ENCODE results near the gene TNK2. TPM values are rescaled to one million over a fixed set of nuclear protein-coding genes. Genes with fewer than 3 reads are reported as not detected.

TNK2 gene
- total RNA-seq, 1 experiment from 2014 or later = 18.2 TPM

- ChIA-PET POLR2A (ENCODE audit: low non-redundant PET) (no interaction called here), CTCF (no interaction called here)
These were observed 55.3 kb downstream of the TNK2 start for GRCh38 chr3:195853036-195853435.

GRCh38 chr3:195850857-195851543 is 57.4 kb downstream of the TNK2 start:
- H3K4me3 ChIP-seq (ENCODE audit: low read depth, low read length, poor library complexity, severe bottlenecking) = no peak overlapping the region
- no peaks in the 10 kb centered on the region for H3K9me3 ChIP-seq (ENCODE audit: low read depth, low read length, poor library complexity, severe bottlenecking)
- DNase-seq (ENCODE audit: low spot score) = peak; percentile 93

More at GRCh38 chr3:195853036-195853435, 55.3 kb downstream of the TNK2 start:
- intact Hi-C loops (cut with micrococcal nuclease; ENCODE audit: unreplicated experiment) = loop anchor here (5.0 to 10.0 kb wide), 2 partner anchors 208 to 296 kb away; no protein-coding TSS in a partner anchor
- Histone ChIP-seq H3K4me3 (ENCODE audit: low read depth, low read length, poor library complexity, severe bottlenecking) (no peak overlapping the region), H3K36me3 (ENCODE audit: insufficient read depth, low read length, poor library complexity, severe bottlenecking) (no peaks in the 10 kb centered on the region), H3K9me3 (ENCODE audit: low read depth, low read length, poor library complexity, severe bottlenecking) (no peaks in the 10 kb centered on the region), H3K27ac (ENCODE audit: low read depth, low read length, poor library complexity, severe bottlenecking) (no peak overlapping the region), H3K4me1 (ENCODE audit: insufficient read depth, low read length, poor library complexity, severe bottlenecking) (no peaks in the 10 kb centered on the region), H3K27me3 (replicated peaks; ENCODE audit: insufficient read depth, low read depth, low read length, poor library complexity) (no peaks in the 10 kb centered on the region)
- TF ChIP-seq CTCF (conservative IDR thresholded peaks at IDR 0.05; ENCODE audit: low read depth, low read length) = no peak
- no peak for TF ChIP-seq EZH2 (IDR thresholded peaks at IDR 0.05; ENCODE audit: borderline replicate concordance, low read depth, low read length, poor library complexity, severe bottlenecking)
- no peak for DNase-seq (ENCODE audit: low spot score)
- BruUV-seq (replicated peaks) = no TSS peak

More at GRCh38 chr3:195850857-195851543, 57.4 kb downstream of the TNK2 start:
- no peak overlapping the region for H3K27ac ChIP-seq (ENCODE audit: low read depth, low read length, poor library complexity, severe bottlenecking)
- intact Hi-C loops (cut with micrococcal nuclease; ENCODE audit: unreplicated experiment) = loop anchor here (2.0 to 10.0 kb wide), 4 partner anchors 44 to 580 kb away; partner anchors contain the start of gene XXYLT1
- no peaks in the 10 kb centered on the region for H3K4me1 ChIP-seq (ENCODE audit: insufficient read depth, low read length, poor library complexity, severe bottlenecking)
- POLR2A ChIA-PET (ENCODE audit: low non-redundant PET) = no interaction called here
- BruUV-seq (replicated peaks) = no TSS peak
- TF ChIP-seq EZH2 (IDR thresholded peaks at IDR 0.05; ENCODE audit: borderline replicate concordance, low read depth, low read length, poor library complexity, severe bottlenecking) = no peak
- TF ChIP-seq CTCF (conservative IDR thresholded peaks at IDR 0.05; ENCODE audit: low read depth, low read length) = peak; percentile 100
- CTCF ChIA-PET = interaction anchor here (0.6 to 1.6 kb wide), 7 partner anchors 8 to 308 kb away, joined by 3 to 9 read pairs (median 4); partner anchors contain the start of gene PPP1R2
- no peaks in the 10 kb centered on the region for H3K27me3 ChIP-seq (replicated peaks; ENCODE audit: insufficient read depth, low read depth, low read length, poor library complexity)
- H3K36me3 ChIP-seq (ENCODE audit: insufficient read depth, low read length, poor library complexity, severe bottlenecking) = no peaks in the 10 kb centered on the region

All from A673 (cell line).